IMR-90 (cell line): ENCODE results near the gene DPYD. TPM values are rescaled to one million over a fixed set of nuclear protein-coding genes. Genes with fewer than 3 reads are reported as not detected.

Source experiments
- ATAC-seq: fragments of 200-7000 bp; cut with Tn5 transposase; 2 replicates; pipeline ENCODE4 v1.9.1; 2020; ENCODE audit warnings: low read depth, mild to moderate bottlenecking, moderate library complexity
- BruUV-seq: library from RNA; stranded (reverse); fragments of 400-500 nt; replicated peaks from 2 replicates; lab custom pipeline; 2021; lab: Mats Ljungman, UMichigan
- CTCF ChIA-PET: fragments of 300-600 bp; formaldehyde crosslinking; extraction: SDS; loops from one replicate; lab custom pipeline; 2021; ENCODE audit warnings: antibody characterized with exemption; lab: Yijun Ruan, JAX
- POLR2A ChIA-PET: fragments of 300-600 bp; sonication (Branson Sonifier 250); formaldehyde crosslinking; loops from one replicate; lab custom pipeline; 2022; ENCODE audit warnings: antibody characterized with exemption; ENCODE audit not compliant: unreplicated experiment; lab: Charles Lee
- DNase-seq: peaks from one replicate; pipeline ENCODE4 v3.0.0; 2013
- H2AFZ ChIP-seq: replicated peaks from 2 replicates; pipeline ENCODE3; 2013; ENCODE audit warnings: low read length, mild to moderate bottlenecking; ENCODE audit not compliant: poor library complexity
- H2AK5ac ChIP-seq: 2 replicates; pipeline ENCODE4 v1.6.1; 2013; ENCODE audit warnings: low read depth, low read length, inconsistent platforms
- H2AK9ac ChIP-seq: replicated peaks from 2 replicates; pipeline ENCODE3; 2013; ENCODE audit warnings: mild to moderate bottlenecking, low read depth, low read length, moderate library complexity; ENCODE audit not compliant: poor library complexity
- H2BK120ac ChIP-seq: 2 replicates; pipeline ENCODE4 v1.6.1; 2013; ENCODE audit warnings: low read depth, low read length, inconsistent platforms
- H2BK15ac ChIP-seq: 3 replicates; pipeline ENCODE4 v1.6.1; 2013; ENCODE audit warnings: low read depth, low read length, inconsistent platforms
- H2BK20ac ChIP-seq: 2 replicates; pipeline ENCODE4 v1.6.1; 2013; ENCODE audit warnings: low read depth, mild to moderate bottlenecking, inconsistent platforms, low read length, moderate library complexity
- H2BK5ac ChIP-seq: 2 replicates; pipeline ENCODE4 v1.6.1; 2013; ENCODE audit warnings: mild to moderate bottlenecking, low read depth, low read length, inconsistent platforms; ENCODE audit not compliant: poor library complexity, severe bottlenecking
- H3K14ac ChIP-seq: replicated peaks from 2 replicates; pipeline ENCODE4 v1.6.1; 2013; ENCODE audit warnings: low read depth, low read length, inconsistent platforms
- H3K18ac ChIP-seq: 2 replicates; pipeline ENCODE4 v1.6.1; 2013; ENCODE audit warnings: low read depth, low read length, control low read depth
- H3K23ac ChIP-seq: 2 replicates; pipeline ENCODE4 v1.6.1; 2013; ENCODE audit warnings: low read depth, low read length, inconsistent platforms
- H3K27ac ChIP-seq: 2 replicates; pipeline ENCODE4 v1.5.1; 2013; ENCODE audit warnings: mild to moderate bottlenecking, control low read depth, low read length; ENCODE audit not compliant: insufficient read depth
- H3K27me3 ChIP-seq: 2 replicates; pipeline ENCODE4 v1.6.1; 2013; ENCODE audit warnings: low read length; ENCODE audit not compliant: control insufficient read depth, insufficient read depth
- H3K36me3 ChIP-seq: 2 replicates; pipeline ENCODE4 v1.6.1; 2013; ENCODE audit warnings: low read length, mixed read lengths; ENCODE audit not compliant: control insufficient read depth, insufficient read depth
- H3K4ac ChIP-seq: 2 replicates; pipeline ENCODE4 v1.6.1; 2013; ENCODE audit warnings: low read depth, low read length, inconsistent platforms
- H3K4me1 ChIP-seq: 2 replicates; pipeline ENCODE4 v1.6.1; 2013; ENCODE audit warnings: low read length, mixed read lengths; ENCODE audit not compliant: control insufficient read depth, insufficient read depth
- H3K4me2 ChIP-seq: 2 replicates; pipeline ENCODE4 v1.6.1; 2013; ENCODE audit warnings: low read depth, mild to moderate bottlenecking, control low read depth, low read length, moderate library complexity
- H3K4me3 ChIP-seq: 2 replicates; pipeline ENCODE4 v1.5.1; 2013; ENCODE audit warnings: low read depth, mild to moderate bottlenecking, control low read depth, low read length, moderate library complexity; ENCODE audit not compliant: insufficient read depth
- H3K56ac ChIP-seq: 2 replicates; pipeline ENCODE4 v1.6.1; 2013; ENCODE audit warnings: low read length, inconsistent platforms; ENCODE audit not compliant: insufficient read depth; ENCODE audit errors: extremely low read depth
- H3K79me1 ChIP-seq, 2 experiments: 2 replicates each; pipeline ENCODE4 v1.6.1; 2013; ENCODE audit warnings: low read length in 2 of 2, inconsistent platforms in 1 of 2, low read depth in 1 of 2
- H3K9ac ChIP-seq: 2 replicates; pipeline ENCODE4 v1.6.1; 2013; ENCODE audit warnings: low read depth, low read length, control low read depth
- H3K9me1 ChIP-seq: 2 replicates; pipeline ENCODE4 v1.6.1; 2013; ENCODE audit warnings: low read length, inconsistent platforms; ENCODE audit not compliant: insufficient read depth
- H3K9me3 ChIP-seq: 2 replicates; pipeline ENCODE4 v1.6.1; 2013; ENCODE audit warnings: low read length; ENCODE audit not compliant: control insufficient read depth, insufficient read depth
- H4K20me1 ChIP-seq: 2 replicates; pipeline ENCODE4 v1.6.1; 2013; ENCODE audit warnings: low read length, inconsistent platforms; ENCODE audit not compliant: insufficient read depth
- H4K5ac ChIP-seq: 2 replicates; pipeline ENCODE4 v1.6.1; 2013; ENCODE audit warnings: mild to moderate bottlenecking, low read depth, low read length, control low read depth
- H4K8ac ChIP-seq, 2 experiments: 2 replicates each; pipeline ENCODE4 v1.6.1; 2013; ENCODE audit warnings: low read depth in 2 of 2, low read length in 2 of 2, control low read depth in 1 of 2, inconsistent platforms in 1 of 2
- H4K91ac ChIP-seq: 2 replicates; pipeline ENCODE4 v1.6.1; 2013; ENCODE audit warnings: low read depth, low read length, inconsistent platforms; ENCODE audit not compliant: insufficient read depth
- BHLHE40 ChIP-seq: fragments of 150-350 bp; IDR thresholded peaks from 2 replicates; pipeline ENCODE4 v1.6.1; 2016; ENCODE audit warnings: mild to moderate bottlenecking, low read depth, low read length
- CEBPB ChIP-seq: IDR thresholded peaks from 2 replicates; pipeline ENCODE4 v1.6.1; 2012; ENCODE audit warnings: low read depth, low read length, improper control_type of control experiment
- CHD1 ChIP-seq: IDR thresholded peaks from 2 replicates; pipeline ENCODE4 v1.6.1; 2012; ENCODE audit warnings: low read depth, low read length, improper control_type of control experiment
- CTCF ChIP-seq: conservative IDR thresholded peaks from 2 replicates; pipeline ENCODE4 v1.5.1; 2012; ENCODE audit warnings: mild to moderate bottlenecking, low read depth, low read length, improper control_type of control experiment
- ELK1 ChIP-seq: fragments of 150-350 bp; IDR thresholded peaks from 2 replicates; pipeline ENCODE4 v1.6.1; 2016; ENCODE audit warnings: low read depth, mild to moderate bottlenecking, low read length, moderate library complexity, borderline replicate concordance
- FOS ChIP-seq: fragments of 150-350 bp; IDR thresholded peaks from 2 replicates; pipeline ENCODE4 v1.6.1; 2016; ENCODE audit warnings: low read depth, low read length
- MAFK ChIP-seq: IDR thresholded peaks from 2 replicates; pipeline ENCODE4 v1.6.1; 2012; ENCODE audit warnings: low read depth, low read length, improper control_type of control experiment
- MAZ ChIP-seq: IDR thresholded peaks from 2 replicates; pipeline ENCODE4 v1.6.1; 2012; ENCODE audit warnings: low read depth, mild to moderate bottlenecking, low read length, improper control_type of control experiment, moderate library complexity, borderline replicate concordance
- MXI1 ChIP-seq: IDR thresholded peaks from 2 replicates; pipeline ENCODE4 v1.6.1; 2012; ENCODE audit warnings: low read depth, mild to moderate bottlenecking, low read length, moderate library complexity, borderline replicate concordance
- NFE2L2 ChIP-seq: fragments of 150-350 bp; IDR thresholded peaks from 2 replicates; pipeline ENCODE4 v1.6.1; 2016; ENCODE audit warnings: low read depth, mild to moderate bottlenecking, low read length
- POLR2A ChIP-seq: IDR thresholded peaks from 2 replicates; pipeline ENCODE4 v1.6.1; 2012; ENCODE audit warnings: mild to moderate bottlenecking, low read depth, low read length
- RAD21 ChIP-seq: IDR thresholded peaks from 2 replicates; pipeline ENCODE4 v1.6.1; 2012; ENCODE audit warnings: low read length, improper control_type of control experiment
- RCOR1 ChIP-seq: IDR thresholded peaks from 2 replicates; pipeline ENCODE4 v1.6.1; 2012; ENCODE audit warnings: mild to moderate bottlenecking, low read length, improper control_type of control experiment; ENCODE audit not compliant: insufficient replicate concordance
- RFX5 ChIP-seq: IDR thresholded peaks from 2 replicates; pipeline ENCODE4 v1.8.0; 2012; ENCODE audit warnings: low read depth, mild to moderate bottlenecking, low read length, moderate library complexity
- SMC3 ChIP-seq: fragments of 150-350 bp; IDR thresholded peaks from 2 replicates; pipeline ENCODE4 v1.6.1; 2016; ENCODE audit warnings: low read depth, mild to moderate bottlenecking, antibody characterized with exemption, low read length, moderate library complexity
- USF2 ChIP-seq: fragments of 150-350 bp; IDR thresholded peaks from 2 replicates; pipeline ENCODE4 v1.6.1; 2017; ENCODE audit warnings: mild to moderate bottlenecking, antibody characterized with exemption, low read length, low read depth
- WGBS, 2 experiments: methylation state at CpG; one replicate each; pipeline versions ENCODE4 v1.1.5 to v1.1.7; 2013; ENCODE audit warnings: missing lambda C conversion rate in 2 of 2; ENCODE audit not compliant: insufficient read length in 1 of 2; ENCODE audit errors: extremely low coverage in 2 of 2; 5-methylcytosine and 5-hydroxymethylcytosine counted together
- dilution Hi-C: fragments of 300-500 bp; cut with HindIII; formaldehyde crosslinking; loops from one replicate; pipeline ENCODE4 v1.14.3; 2018; ENCODE audit warnings: low sequenced_read_pairs; ENCODE audit not compliant: unreplicated experiment
- in situ Hi-C: fragments of 300-500 bp; cut with MboI; formaldehyde crosslinking; loops from 3 replicates; pipeline ENCODE4 v1.14.3; 2019; ENCODE audit warnings: low sequenced_read_pairs, inconsistent platforms, mixed read lengths
- intact Hi-C: fragments of 100-400 bp; cut with micrococcal nuclease; formaldehyde crosslinking; loops from 2 replicates; pipeline ENCODE4 v1.10.0; 2022
- polyA plus RNA-seq, 3 experiments: library from polyadenylated mRNA; depleted of rRNA; stranded (reverse); fragments of >200 nt; gene quantifications; 2 replicates each; pipeline ENCODE4 v1.2.3, GENCODE V29; 2012; ENCODE audit warnings: low replicate concordance in 1 of 3
- total RNA-seq: library from RNA; depleted of rRNA; stranded (reverse); fragments of >200 nt; gene quantifications from 2 replicates; pipeline ENCODE4 v1.2.3, GENCODE V29; 2012

The DPYD gene
- total and polyA plus RNA-seq, 2 of the 4 experiments (the other 2 are of a cell fraction): 9.3 to 47.3 TPM

GRCh38 chr1:97738270-97738669, 182.6 kb downstream of the DPYD start:
- ATAC-seq: no peak
- WGBS, 2 experiments: no CpG with 5 or more reads among the region's 3 CpGs
- ChIA-PET CTCF (no interaction called here), POLR2A (no interaction called here)
- Histone ChIP-seq H3K36me3 (no peaks in the 10 kb centered on the region), H3K27me3 (no peaks in the 10 kb centered on the region), H3K4me1 (no peaks in the 10 kb centered on the region; the same call in 1 of the 2 replicates), H4K91ac (no peak overlapping the region), H2AK5ac (no peak overlapping the region; the same call in 1 of the 2 replicates), H3K56ac (no peak overlapping the region), H3K27ac (no peak overlapping the region), H2BK120ac (no peak overlapping the region), H2AFZ (no peak overlapping the region), H2BK20ac (0 out of 2 replicates have a peak overlapping the region, but pooled peaks have one; percentile 3), H3K23ac (no peak overlapping the region), H3K4me3 (no peak overlapping the region), H4K8ac (no peak overlapping the region), H4K5ac (no peak overlapping the region), H3K9me1 (no peaks in the 10 kb centered on the region), H2BK5ac (peak overlapping the region; percentile 17), H4K20me1 (no peaks in the 10 kb centered on the region), H3K9me3 (no peaks in the 10 kb centered on the region), H3K4me2 (no peak overlapping the region), H3K14ac (peak overlapping the region; percentile 33), H3K9ac (no peak overlapping the region), H3K4ac (no peak overlapping the region), H3K79me1 (0 out of 4 replicates have a peak, but pooled peaks cover 0 to 3% of the 10 kb centered on the region in 2 experiments), H2AK9ac (no peak overlapping the region), H2BK15ac (peak overlapping the region; percentile 74; the same call in 1 of the 3 replicates), H3K18ac (no peak overlapping the region)
- no TSS peak for BruUV-seq
- intact Hi-C loops (no loop called here), dilution Hi-C loops (no loop called here), in situ Hi-C loops (no loop called here)
- TF ChIP-seq MAFK: no peak
- TF ChIP-seq MXI1: no peak
- TF ChIP-seq POLR2A: no peak
- TF ChIP-seq BHLHE40: no peak
- TF ChIP-seq RCOR1: no peak
- no peak for TF ChIP-seq RFX5
- TF ChIP-seq CHD1: no peak
- no peak for TF ChIP-seq CTCF
- no peak for TF ChIP-seq SMC3
- TF ChIP-seq MAZ: no peak
- no peak for TF ChIP-seq USF2
- no peak for TF ChIP-seq CEBPB
- no peak for TF ChIP-seq FOS
- no peak for TF ChIP-seq NFE2L2
- TF ChIP-seq RAD21: no peak
- TF ChIP-seq ELK1: no peak
- no peak for DNase-seq
